ENCODE data around the gene GGN. TPM values are rescaled to one million over a fixed set of nuclear protein-coding genes. Genes with fewer than 3 reads are reported as not detected.
A peak's percentile ranks its signal among the peaks of the same experiment; 100 is the strongest.

Gene GGN
- total and polyA plus RNA-seq, 9 of the 15 experiments (the other 6 are each of a cell fraction or from before 2014, with no cell fraction given): 0.15 to 0.33 TPM; not detected in 7

GRCh38 chr19:38370299-38370698, 17.5 kb downstream of the GGN start (continued):
- peak in 1 of 2 experiments; percentile 28 for TF ChIP-seq E2F6 (IDR thresholded peaks at IDR 0.05; ENCODE audit: borderline replicate concordance in 1 of 2, extremely low read depth in 1 of 2, insufficient read depth in 1 of 2, insufficient read length in 1 of 2, low read depth in 1 of 2, low read length in 1 of 2, poor library complexity in 1 of 2, severe bottlenecking in 1 of 2)
- peak; percentile 76 for TF ChIP-seq PKNOX1 (IDR thresholded peaks at IDR 0.05)
- no peak; the same call in 1 of the 2 replicates for TF ChIP-seq KLF16 (IDR thresholded peaks at IDR 0.05)
- peak; percentile 70 for TF ChIP-seq ARID1B (IDR thresholded peaks at IDR 0.05)
- peak; percentile 51; the same call in 1 of the 2 replicates for TF ChIP-seq DPF2 (IDR thresholded peaks at IDR 0.05)
- TF ChIP-seq TSC22D4 (tag; IDR thresholded peaks at IDR 0.05): no peak
- no peak for TF ChIP-seq COPS2 (conservative IDR thresholded peaks at IDR 0.05)
- TF ChIP-seq TEAD4 (IDR thresholded peaks at IDR 0.05; ENCODE audit: low read length): peak; percentile 83
- no peak for TF ChIP-seq TEAD4 (CRISPR knock-in tag; IDR thresholded peaks at IDR 0.05; ENCODE audit: borderline replicate concordance)
- peak; percentile 31; the same call in 1 of the 2 replicates for TF ChIP-seq PML (IDR thresholded peaks at IDR 0.05; ENCODE audit: low read length)
- TF ChIP-seq SIN3A (IDR thresholded peaks at IDR 0.05; ENCODE audit: borderline replicate concordance in 2 of 2, control insufficient read depth in 1 of 2, low read depth in 2 of 2, low read length in 2 of 2): peak; percentile 42 to 48; a peak in 2 of 4 replicates
- TF ChIP-seq CBFA2T3 (IDR thresholded peaks at IDR 0.05): peak; percentile 94
- no peak for TF ChIP-seq BRF1 (IDR thresholded peaks at IDR 0.05; ENCODE audit: borderline replicate concordance, extremely low read depth, insufficient read length)
- peak; percentile 86 for TF ChIP-seq TRIM24 (IDR thresholded peaks at IDR 0.05)
- TF ChIP-seq NFIC (IDR thresholded peaks at IDR 0.05): peak; percentile 73
- 0 out of 2 replicates have a peak, but pooled peaks have one; percentile 2 for TF ChIP-seq NFE2 (IDR thresholded peaks at IDR 0.05; ENCODE audit: low read depth)
- TF ChIP-seq ZBTB2 (IDR thresholded peaks at IDR 0.05): peak; percentile 29; the same call in 1 of the 2 replicates
- peak in 1 of 2 experiments; percentile 18; a peak in 1 of 4 replicates for TF ChIP-seq FOXK2 (conservative IDR thresholded peaks at IDR 0.05 in 1 of 2, IDR thresholded peaks at IDR 0.05 in 1 of 2; ENCODE audit: low read depth in 2 of 2)
- peak; percentile 60; the same call in 1 of the 2 replicates for TF ChIP-seq NCOR1 (IDR thresholded peaks at IDR 0.05)
- TF ChIP-seq TAL1 (IDR thresholded peaks at IDR 0.05): peak; percentile 79; the same call in 1 of the 2 replicates

Data from K562 (cell line).